Activated CD4-positive, CD25-positive, alpha-beta regulatory T cell treated with anti-CD3 and anti-CD28 coated beads, Interleukin-2, amount 50 U/mL, for 24 hours (primary cell): ENCODE measurements around the gene WDTC1.
"Not testable (repeated sequence)": the region's sequence is repeated elsewhere in the genome, so short reads cannot be mapped to it uniquely, and the experiment has no call there.

Experiments used
- ATAC-seq, 2 donors: fragments of 150-1000 bp; cut with Tn5 transposase; one replicate each; pipeline ENCODE4 v1.10.0; 2021; ENCODE audit warnings: mild to moderate bottlenecking in 1 of 2, moderate library complexity in 1 of 2

The WDTC1 gene

GRCh38 chr1:27253596-27253995 lies 19.2 kb downstream of the WDTC1 start:
- peak; percentile 78 to 79 for ATAC-seq

DNA sequence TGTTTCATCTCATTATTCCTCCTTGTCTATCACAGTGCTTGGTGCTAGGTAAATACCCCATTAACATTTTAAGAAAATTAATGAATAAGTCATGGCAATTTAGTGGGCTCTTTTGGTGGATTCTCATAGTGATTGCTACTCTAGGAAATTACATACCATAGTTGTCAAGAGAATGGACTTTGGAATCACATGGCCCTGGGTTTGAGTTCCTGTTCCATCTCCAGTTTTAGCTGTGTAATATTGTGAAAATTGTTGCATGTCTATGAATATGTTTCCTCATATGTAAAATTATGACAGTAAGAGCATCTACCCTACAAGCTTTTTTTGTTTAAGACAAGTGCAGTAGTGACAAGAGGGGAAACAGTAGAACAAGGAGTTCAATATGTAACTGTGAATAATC lies 20.7 kb downstream of the WDTC1 start:
- no peak for ATAC-seq

GRCh38 chr1:27257155-27257554 lies 22.7 kb downstream of the WDTC1 start:
- no peak for ATAC-seq

DNA sequence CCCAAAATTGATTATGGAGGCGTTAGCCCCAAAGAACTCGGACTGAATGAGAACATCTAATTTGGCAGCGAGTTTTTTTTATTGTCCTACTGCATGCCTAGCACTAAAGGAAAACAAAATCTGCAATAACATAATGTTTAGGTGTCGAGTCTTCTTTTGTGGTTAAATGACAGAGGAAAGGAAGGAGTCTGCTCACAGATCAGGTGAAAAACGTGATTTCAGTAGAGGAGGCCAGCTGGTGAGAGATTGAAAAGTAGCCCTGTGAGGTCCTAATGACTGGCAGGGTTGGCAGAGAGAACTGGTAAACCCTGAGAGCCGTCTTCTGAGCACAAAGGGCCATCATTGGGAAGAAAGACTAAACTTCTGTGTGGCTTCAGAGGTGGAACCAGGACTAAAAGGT lies 24.2 kb downstream of the WDTC1 start:
- peak in 1 of 2 donors; percentile 39 for ATAC-seq

GRCh38 chr1:27267153-27267552 lies 32.7 kb downstream of the WDTC1 start:
- ATAC-seq: no peak

- no peak for ATAC-seq
These were observed 34.8 kb downstream of the WDTC1 start for GRCh38 chr1:27269276-27269675.

DNA sequence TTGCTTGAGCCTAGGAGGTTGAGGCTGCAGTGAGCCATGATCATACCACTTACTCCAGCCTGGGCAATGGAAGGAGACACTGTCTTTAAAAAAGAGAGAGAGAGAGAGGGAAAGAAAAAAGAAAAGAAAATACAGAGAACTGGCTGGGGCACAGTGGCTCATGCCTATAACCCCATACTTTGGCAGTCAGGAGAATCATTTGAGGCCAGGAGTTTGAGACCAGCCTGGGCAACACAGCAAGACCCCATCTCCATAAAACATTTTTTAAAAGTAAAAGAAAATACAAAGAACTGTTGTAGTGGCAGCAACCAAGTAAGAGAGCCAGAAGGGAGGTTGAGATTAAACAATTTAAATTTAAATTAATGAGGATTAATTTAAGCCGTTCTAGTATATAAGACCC lies 39.8 kb downstream of the WDTC1 start:
- no peak for ATAC-seq

DNA sequence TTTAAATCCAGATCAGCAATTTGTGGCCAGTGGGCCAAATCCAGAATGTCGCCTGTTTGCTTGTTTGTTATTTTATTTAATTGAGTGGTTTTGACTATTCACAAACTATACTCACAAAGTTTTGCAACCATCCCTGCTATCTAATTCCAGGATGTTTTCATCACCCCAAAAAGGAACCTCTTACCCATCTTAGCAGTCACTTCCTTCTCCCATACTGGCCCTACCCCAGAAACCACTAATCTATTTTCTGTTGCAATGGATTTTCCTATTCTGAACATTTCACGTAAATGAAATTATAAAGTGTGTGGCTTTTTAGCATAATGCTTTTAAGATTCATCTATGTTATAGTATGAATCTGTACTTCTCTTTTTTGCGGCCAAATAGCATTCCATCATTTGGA lies 41.3 kb downstream of the WDTC1 start:
- no peak for ATAC-seq

DNA sequence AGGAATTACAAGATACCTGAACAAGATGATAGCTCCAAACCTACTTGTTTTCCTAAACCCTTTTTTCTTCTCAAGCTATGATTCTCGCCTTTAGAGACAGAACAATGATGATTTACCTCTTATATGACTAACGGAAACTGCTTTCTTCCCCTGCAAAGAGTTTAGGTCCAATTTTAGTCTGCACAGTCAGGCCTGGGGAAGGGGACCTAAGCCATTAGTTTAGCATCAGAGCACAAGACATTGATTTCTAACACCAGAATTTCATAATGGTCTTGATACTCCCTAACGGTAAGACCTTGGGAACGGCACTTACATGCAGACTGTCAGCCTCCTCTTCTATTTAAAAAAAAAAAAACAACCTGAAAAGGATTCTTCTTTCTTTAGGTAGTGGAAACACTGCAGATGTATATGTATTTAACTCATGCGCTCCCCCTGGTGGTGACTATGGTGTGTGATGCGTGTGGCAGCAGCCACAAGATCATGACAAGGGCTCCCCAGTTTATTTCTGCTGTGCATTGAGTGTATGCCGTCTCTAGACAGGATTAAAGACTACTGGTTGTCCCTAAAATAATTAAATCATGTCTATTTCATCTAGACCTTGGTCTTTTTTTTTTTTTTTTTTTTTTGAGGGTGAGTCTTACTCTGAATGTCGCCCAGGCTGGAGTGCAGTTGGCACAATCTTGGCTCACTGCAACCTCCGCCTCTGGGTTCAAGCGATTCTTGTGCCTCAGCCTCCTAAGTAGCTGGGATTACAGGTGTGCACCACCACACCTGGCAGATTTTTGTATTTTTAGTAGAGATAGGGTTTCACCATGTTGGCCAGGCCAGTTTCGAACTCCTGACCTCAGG lies 50.2 kb downstream of the WDTC1 start:
- ATAC-seq: peak; percentile 86 to 97

DNA sequence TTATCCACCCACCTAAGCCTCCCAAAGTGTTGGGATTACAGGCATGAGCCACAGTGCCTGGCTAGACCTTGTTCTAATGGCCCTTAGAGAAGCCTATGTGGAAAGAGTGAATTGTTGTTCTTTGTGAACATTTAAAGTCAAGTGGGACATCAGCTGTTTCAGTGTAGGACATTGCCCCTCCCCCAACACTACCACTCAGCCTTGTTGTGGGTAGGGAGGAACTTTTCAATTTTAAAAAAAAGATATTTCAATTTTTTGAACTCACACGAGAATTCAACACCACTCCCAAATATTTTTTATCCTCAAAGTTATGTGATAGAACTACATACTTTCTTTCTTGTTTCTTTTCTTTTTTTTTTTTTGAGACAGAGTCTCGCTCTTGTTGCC lies 50.8 kb downstream of the WDTC1 start:
- no peak for ATAC-seq

DNA sequence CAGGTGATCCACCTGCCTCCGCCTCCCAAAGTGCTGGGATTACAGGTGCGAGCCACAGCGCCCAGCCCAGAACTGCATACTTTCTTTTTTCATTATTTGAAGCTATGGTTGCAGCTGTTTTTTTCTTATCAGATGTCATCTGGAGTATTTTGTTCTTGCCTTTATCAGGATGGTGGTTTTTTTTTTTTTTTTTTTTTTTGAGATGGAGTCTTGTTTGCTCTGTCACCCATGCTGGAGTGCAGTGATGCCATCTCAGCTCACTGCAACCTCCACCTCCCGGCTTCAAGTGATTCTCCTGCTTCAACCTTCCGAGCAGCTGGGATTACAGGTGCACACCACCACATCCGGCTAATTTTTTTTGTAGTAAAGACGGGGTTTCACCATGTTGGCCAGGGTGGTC lies 51.4 kb downstream of the WDTC1 start:
- ATAC-seq: not testable (repeated sequence)

- ATAC-seq: not testable (repeated sequence)
These were observed 54.7 kb downstream of the WDTC1 start for GRCh38 chr1:27289125-27289524.

- ATAC-seq: no peak
These were observed 56.1 kb downstream of the WDTC1 start for GRCh38 chr1:27290581-27290980.

DNA sequence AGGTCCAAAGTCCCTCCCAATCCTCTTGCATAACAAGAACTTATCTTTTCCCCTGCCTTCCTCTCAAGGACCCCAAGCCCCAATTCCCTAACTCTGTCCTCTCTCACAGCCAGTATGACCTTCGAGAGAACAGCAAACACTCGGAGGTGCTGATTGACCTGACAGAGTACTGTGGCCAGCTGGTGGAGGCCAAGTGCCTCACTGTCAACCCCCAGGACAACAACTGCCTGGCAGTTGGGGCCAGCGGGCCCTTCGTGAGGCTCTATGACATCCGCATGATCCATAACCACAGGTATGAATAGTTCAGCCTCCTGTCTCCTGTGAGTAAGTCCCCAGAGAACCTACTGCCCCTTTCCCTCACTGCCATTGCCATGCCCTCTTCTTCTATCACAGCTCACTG lies 57.7 kb downstream of the WDTC1 start:
- no peak for ATAC-seq

GRCh38 chr1:27293915-27294314 lies 59.5 kb downstream of the WDTC1 start:
- ATAC-seq: no peak

DNA sequence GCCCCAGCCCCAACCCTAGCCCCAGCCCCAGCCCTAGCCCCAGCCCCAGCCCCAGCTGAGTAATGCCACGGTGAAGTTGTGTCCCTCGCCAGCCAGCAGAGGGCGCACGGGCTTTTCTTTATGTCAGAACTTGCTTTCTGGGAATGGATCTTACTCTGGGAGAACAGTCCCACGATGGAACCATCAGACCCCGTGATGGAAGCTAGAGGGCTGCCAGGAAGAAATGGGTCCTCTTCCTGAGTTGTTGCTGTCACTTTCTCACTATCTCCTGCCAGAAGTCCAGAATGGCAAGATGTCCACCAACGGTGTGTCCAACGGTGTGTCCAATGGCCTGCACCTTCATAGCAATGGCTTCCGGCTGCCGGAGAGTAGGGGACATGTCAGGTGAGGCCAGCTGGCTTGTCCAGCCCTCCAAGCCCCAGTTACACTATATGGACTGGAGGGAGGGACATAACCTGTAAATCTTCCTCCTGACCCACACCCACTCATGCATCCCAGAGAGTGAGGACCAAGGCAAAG lies 62.4 kb downstream of the WDTC1 start:
- peak; percentile 52 to 61 for ATAC-seq

DNA sequence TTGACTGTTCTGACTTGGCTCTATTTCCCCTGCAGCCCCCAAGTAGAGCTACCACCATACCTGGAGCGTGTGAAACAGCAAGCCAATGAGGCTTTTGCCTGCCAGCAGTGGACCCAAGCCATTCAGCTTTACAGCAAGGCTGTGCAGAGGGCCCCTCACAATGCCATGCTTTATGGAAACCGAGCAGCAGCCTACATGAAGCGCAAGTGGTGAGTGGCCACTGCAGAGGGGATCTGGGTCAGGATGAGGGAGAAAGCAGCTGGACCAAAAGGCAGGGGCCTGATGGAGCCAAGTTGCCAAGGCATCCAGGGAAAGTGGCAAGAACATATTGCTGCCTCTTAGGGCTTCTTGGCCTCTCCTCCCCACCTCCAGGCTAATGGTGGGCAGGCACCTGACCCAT lies 63.5 kb downstream of the WDTC1 start:
- no peak for ATAC-seq

DNA sequence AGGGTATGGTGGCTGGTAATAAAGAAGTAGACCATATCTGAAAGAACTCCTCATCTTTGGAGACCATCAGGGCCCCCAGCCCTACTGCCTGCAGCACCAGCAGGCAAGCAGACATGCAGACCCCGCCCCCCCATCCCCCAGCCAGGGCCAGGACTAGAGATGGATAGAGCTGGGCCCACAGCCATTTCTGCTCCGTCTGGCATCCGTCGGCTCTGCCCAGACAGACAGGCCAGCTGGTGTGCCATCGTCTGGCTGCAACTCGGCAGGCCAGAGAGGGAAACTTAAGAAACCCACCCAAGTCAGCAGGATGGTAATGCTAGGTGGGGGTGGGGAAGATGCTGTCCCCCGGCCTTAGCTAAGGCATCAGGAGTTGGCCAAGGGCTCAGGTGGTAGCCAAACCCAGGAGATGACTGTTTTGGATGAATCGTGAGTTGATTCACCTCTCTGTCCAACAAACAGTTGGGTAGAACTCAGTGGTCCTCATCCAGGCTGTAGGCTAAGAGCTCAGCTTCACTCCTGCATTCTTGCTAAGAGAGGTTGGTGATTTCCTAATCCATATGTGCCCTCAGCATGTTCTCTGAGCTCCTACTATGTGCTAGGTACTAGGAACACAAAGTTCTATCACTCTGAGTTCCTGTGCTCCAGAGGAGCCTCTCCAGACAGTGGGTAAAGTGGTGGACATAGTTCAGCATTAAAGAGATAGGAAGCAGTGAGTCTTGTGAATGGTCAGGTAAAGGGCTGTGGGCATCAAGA lies 64.4 kb downstream of the WDTC1 start:
- ATAC-seq: no peak

DNA sequence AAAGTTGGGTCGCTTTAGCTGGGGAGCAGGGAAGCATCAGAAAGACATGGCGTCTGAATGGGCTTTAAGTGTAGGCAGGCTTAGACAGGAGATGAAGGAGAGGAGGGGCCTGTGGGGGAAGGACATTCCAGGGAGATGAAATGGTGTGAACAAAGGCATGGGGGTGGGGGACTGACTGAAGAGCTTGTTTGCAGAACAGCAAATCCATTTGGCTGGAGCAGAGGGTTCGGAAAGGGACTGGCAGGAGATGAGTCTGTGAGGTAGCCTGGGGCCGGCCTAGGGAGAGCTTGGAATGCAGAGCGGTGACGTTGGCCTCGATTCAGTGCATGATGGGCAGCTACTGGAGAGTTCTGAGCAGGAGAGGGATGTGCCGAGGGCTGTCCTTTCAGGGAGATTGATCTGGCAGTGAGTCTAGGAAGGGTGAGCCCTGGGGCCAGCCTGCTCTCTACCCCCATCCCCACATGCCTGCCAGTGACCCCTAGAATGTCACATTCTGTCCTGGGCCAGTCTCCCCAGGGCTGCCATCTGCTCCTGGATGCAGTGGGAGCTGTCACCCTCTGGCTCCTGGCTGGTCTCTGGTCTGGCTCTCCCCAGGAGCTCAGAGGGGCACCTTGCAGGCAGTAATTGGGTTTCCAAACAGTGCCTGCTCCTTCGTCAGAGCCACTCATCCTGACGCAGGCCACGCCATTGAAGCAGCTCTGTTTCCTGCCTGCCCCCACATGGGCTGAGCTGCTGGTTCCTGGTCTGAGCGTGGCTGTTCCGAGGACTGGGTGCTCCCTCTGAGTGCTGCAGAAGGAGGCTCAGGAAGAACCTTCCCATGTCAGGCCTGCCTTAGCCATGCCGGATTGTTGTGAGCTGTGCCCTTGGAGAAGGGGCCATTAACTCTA lies 65.2 kb downstream of the WDTC1 start:
- ATAC-seq: no peak

DNA sequence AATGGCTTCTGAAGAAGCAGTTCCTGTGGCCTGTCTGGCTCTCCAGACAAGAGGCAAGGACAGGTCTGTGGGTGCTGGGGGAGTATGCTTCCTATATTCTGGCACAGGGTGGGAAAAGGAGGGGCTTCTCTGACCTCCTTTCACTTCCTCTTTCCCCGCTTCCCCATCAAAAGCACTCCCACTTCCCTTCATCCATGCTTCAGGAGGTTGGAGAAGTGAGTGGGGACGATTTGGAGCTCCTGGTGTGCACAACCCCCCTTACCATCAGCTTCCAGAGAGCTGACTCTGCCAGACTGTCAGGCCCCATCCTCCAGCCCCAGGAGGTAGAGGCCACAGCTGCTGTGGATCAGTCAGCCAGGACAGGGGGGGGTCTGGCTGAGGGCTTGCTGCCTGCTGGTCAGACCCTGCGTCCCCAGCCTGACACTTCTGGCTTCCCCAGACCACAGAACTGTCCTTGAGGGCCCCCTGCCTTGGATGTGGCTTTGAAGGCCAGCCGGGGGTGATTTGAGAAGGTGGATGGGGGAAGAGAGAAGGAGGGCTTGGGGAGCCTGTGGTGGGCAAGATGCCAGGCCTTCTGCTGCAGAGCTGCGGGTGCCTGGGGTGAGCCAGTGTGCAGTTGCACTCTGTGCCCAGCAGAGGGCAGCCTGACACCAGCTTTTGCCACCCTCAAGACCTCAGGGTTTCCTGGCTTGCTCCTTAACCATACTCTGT lies 66.1 kb downstream of the WDTC1 start:
- ATAC-seq: peak; percentile 91 to 92

GRCh38 chr1:27301052-27301422 lies 66.6 kb downstream of the WDTC1 start:
- ATAC-seq: no peak

DNA sequence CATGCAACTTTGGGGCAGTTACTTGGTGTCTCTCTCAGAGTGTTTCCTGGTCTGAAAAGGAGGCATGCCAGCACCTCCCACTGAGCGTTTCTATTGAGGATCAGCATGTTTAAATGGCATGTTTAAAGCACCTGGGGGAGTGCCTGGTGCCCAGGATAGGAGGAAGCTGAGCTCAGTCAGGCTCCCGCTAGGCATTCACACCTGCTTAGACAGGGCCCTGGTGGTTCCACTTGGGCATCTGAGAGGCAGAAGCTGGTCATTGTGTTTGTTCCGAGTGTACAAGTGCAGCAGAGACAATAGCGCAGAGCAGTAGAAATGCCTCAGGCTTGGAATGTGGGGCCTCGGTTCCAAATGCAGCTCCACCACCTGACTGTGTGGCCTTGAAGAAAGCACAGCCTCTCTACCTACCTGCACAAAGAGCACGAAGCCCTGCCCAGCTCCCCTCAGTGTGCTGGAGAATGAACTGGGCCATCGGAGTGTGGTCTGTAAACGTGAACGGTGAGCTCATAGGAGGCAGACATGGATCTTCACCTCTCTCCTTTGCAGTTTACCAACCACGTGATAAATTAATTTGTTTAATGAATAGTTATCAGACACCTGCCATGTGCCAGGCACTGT lies 67.3 kb downstream of the WDTC1 start:
- no peak for ATAC-seq
